HL-60 (cell line): ENCODE results near the gene TIGD4.

Source experiments
- DNase-seq, 2 experiments: peaks; one replicate each; pipeline ENCODE4 v3.0.0-alpha.2; 2010 to 2020; ENCODE audit warnings: low read depth in 1 of 2, low spot score in 1 of 2
- H3K27ac ChIP-seq: fragments of 250-450 bp; sonication (Bioruptor Pico); replicated peaks from 2 replicates; pipeline ENCODE4 v1.5.1; 2020; ENCODE audit warnings: mild to moderate bottlenecking, moderate library complexity
- H3K27me3 ChIP-seq: fragments of 250-450 bp; sonication (Bioruptor Pico); 2 replicates; pipeline ENCODE4 v1.5.1; 2021; ENCODE audit warnings: mild to moderate bottlenecking, moderate library complexity; ENCODE audit not compliant: insufficient read depth, poor library complexity, severe bottlenecking
- H3K4me3 ChIP-seq: replicated peaks from 2 replicates; pipeline ENCODE4 v1.5.1; 2011; ENCODE audit warnings: mild to moderate bottlenecking, control low read depth, low read length; ENCODE audit not compliant: insufficient read depth
- GABPA ChIP-seq: IDR thresholded peaks from 2 replicates; pipeline ENCODE4 v1.6.1; 2012; ENCODE audit warnings: low read depth
- POLR2AphosphoS5 ChIP-seq: IDR thresholded peaks from 2 replicates; pipeline ENCODE4 v1.6.1; 2012; ENCODE audit warnings: low read depth
- REST ChIP-seq: IDR thresholded peaks from 2 replicates; pipeline ENCODE4 v1.6.1; 2012; ENCODE audit warnings: low read depth; ENCODE audit not compliant: insufficient replicate concordance
- SPI1 ChIP-seq: IDR thresholded peaks from 2 replicates; pipeline ENCODE4 v1.6.1; 2012; ENCODE audit warnings: low read depth, mild to moderate bottlenecking, borderline replicate concordance
- TF ChIP-seq, protein P1 (sequence below): IDR thresholded peaks from one replicate; pipeline ENCODE4 v1.5.1; 2011; ENCODE audit warnings: low read length, control low read depth, inconsistent platforms; ENCODE audit not compliant: insufficient read depth

TIGD4 gene

DNA sequence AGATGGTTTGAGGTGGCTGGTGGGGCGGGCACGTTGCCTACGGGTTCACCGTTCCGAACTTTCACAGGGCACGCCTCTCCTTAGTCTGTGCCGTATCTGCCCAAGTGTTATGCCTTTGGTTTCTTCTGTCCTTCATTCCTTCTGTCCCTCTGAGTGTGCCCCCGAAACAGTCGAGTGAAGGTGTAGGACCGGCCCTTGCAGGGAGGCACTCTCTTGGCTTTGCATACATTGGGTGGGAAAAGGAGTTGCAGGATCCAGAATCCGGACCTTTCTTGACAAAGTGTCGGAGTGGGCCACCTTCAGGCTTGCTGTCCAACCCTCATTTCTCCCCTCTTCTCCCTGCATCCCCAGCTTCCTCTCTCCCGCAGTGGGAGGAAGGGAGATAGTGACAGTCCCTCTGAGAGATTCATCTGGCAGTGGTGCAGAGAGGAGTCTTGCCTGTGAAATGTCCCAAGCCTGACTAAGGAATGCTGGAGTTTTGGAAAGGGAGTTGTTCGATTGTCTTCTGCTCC is 793 bp upstream of the TIGD4 start:
- DNase-seq: peak in 1 of 2 experiments; percentile 12
- no peaks in the 10 kb centered on the region for H3K27me3 ChIP-seq
- H3K4me3 ChIP-seq: peak overlapping the region; percentile 82
- H3K27ac ChIP-seq: peak overlapping the region; percentile 58
- TF ChIP-seq SPI1 (no peak), GABPA (no peak), POLR2AphosphoS5 (no peak), REST (no peak)
- TF ChIP-seq, protein P1, sequence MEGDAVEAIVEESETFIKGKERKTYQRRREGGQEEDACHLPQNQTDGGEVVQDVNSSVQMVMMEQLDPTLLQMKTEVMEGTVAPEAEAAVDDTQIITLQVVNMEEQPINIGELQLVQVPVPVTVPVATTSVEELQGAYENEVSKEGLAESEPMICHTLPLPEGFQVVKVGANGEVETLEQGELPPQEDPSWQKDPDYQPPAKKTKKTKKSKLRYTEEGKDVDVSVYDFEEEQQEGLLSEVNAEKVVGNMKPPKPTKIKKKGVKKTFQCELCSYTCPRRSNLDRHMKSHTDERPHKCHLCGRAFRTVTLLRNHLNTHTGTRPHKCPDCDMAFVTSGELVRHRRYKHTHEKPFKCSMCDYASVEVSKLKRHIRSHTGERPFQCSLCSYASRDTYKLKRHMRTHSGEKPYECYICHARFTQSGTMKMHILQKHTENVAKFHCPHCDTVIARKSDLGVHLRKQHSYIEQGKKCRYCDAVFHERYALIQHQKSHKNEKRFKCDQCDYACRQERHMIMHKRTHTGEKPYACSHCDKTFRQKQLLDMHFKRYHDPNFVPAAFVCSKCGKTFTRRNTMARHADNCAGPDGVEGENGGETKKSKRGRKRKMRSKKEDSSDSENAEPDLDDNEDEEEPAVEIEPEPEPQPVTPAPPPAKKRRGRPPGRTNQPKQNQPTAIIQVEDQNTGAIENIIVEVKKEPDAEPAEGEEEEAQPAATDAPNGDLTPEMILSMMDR: no peak

GRCh38 chr4:152778656-152779512 is 646 bp downstream of the TIGD4 start:
- DNase-seq: peak in 1 of 2 experiments; percentile 12
- Histone ChIP-seq H3K27ac (peak overlapping the region; percentile 58), H3K4me3 (peak overlapping the region; percentile 82), H3K27me3 (no peaks in the 10 kb centered on the region)
- TF ChIP-seq GABPA: no peak
- TF ChIP-seq, protein P1: no peak
- no peak for TF ChIP-seq SPI1
- no peak for TF ChIP-seq POLR2AphosphoS5
- TF ChIP-seq REST: no peak

DNA sequence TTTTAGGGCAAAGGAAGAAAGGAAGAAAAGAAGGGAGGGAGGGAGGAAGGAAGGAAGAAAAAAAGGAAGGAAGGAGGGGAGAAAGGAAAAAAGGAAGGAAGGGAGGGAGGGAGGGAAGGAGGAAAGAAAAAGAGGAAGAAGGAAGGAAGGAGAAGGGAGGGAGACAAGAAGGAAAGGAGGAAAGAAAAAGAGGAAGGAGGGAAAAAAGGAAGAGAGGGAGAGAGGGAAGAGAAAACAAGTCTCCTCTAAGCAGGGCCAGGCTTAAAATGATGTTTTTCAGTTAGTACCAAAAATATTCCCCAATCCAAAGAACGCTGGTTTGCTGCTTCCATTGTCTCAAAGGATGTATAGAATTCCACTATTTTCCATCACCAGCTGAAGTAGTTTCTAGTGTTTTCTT is 2.0 kb downstream of the TIGD4 start:
- H3K4me3 ChIP-seq: no peak overlapping the region
- no peak overlapping the region for H3K27ac ChIP-seq
- no peak for DNase-seq
- TF ChIP-seq SPI1: peak; percentile 25; the same call in 1 of the 2 replicates
- no peak for TF ChIP-seq REST
- H3K27me3 ChIP-seq: no peaks in the 10 kb centered on the region
